Measurements from ENCODE around the gene NELL2.

The NELL2 gene

GRCh38 chr12:44885902-44886301 is 9.8 kb upstream of the NELL2 start:
- TF ChIP-seq, protein P1, sequence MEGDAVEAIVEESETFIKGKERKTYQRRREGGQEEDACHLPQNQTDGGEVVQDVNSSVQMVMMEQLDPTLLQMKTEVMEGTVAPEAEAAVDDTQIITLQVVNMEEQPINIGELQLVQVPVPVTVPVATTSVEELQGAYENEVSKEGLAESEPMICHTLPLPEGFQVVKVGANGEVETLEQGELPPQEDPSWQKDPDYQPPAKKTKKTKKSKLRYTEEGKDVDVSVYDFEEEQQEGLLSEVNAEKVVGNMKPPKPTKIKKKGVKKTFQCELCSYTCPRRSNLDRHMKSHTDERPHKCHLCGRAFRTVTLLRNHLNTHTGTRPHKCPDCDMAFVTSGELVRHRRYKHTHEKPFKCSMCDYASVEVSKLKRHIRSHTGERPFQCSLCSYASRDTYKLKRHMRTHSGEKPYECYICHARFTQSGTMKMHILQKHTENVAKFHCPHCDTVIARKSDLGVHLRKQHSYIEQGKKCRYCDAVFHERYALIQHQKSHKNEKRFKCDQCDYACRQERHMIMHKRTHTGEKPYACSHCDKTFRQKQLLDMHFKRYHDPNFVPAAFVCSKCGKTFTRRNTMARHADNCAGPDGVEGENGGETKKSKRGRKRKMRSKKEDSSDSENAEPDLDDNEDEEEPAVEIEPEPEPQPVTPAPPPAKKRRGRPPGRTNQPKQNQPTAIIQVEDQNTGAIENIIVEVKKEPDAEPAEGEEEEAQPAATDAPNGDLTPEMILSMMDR (IDR thresholded peaks at IDR 0.05; ENCODE audit: low read depth, low read length) = no peak
- no peak overlapping the region for H3K4me3 ChIP-seq (ENCODE audit: low read depth, low read length)

GRCh38 chr12:44881197-44881596 is 5.1 kb upstream of the NELL2 start:
- TF ChIP-seq, protein P1 (IDR thresholded peaks at IDR 0.05; ENCODE audit: low read depth, low read length) = no peak
- H3K4me3 ChIP-seq (ENCODE audit: low read depth, low read length) = no peak overlapping the region

GRCh38 chr12:44876544-44877410 is 662 bp upstream of the NELL2 start:
- peak overlapping the region; percentile 51 for H3K4me3 ChIP-seq (ENCODE audit: low read depth, low read length)
- TF ChIP-seq, protein P1 (IDR thresholded peaks at IDR 0.05; ENCODE audit: low read depth, low read length) = no peak

- TF ChIP-seq, protein P1 (IDR thresholded peaks at IDR 0.05; ENCODE audit: low read depth, low read length) = no peak
- peak overlapping the region; percentile 51 for H3K4me3 ChIP-seq (ENCODE audit: low read depth, low read length)
These were observed 630 bp downstream of the NELL2 start for GRCh38 chr12:44875417-44875953.

- TF ChIP-seq, protein P1 (IDR thresholded peaks at IDR 0.05; ENCODE audit: low read depth, low read length) = no peak
- peak overlapping the region; percentile 51 for H3K4me3 ChIP-seq (ENCODE audit: low read depth, low read length)
These were observed 1.1 kb downstream of the NELL2 start for GRCh38 chr12:44874981-44875416.

DNA sequence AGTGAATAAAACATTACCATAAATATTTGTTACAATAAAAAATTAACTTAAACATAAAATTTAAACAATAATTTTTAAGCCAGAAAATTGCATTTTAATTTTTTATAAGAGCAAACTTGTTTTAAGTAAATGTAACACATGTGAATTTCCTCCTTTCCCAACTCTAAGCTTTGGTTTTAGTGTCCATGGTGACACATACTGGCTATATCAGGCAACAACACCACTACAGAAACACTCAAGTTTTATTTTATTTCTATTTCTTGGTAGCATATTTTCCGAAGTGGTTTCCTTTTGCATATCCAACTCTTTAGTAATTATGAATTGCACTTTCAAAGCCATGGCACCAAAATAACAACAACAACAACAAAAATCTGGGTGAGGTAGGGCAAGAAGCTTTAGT is 2.2 kb downstream of the NELL2 start:
- TF ChIP-seq, protein P1 (IDR thresholded peaks at IDR 0.05; ENCODE audit: low read depth, low read length) = no peak
- no peak overlapping the region for H3K4me3 ChIP-seq (ENCODE audit: low read depth, low read length)

DNA sequence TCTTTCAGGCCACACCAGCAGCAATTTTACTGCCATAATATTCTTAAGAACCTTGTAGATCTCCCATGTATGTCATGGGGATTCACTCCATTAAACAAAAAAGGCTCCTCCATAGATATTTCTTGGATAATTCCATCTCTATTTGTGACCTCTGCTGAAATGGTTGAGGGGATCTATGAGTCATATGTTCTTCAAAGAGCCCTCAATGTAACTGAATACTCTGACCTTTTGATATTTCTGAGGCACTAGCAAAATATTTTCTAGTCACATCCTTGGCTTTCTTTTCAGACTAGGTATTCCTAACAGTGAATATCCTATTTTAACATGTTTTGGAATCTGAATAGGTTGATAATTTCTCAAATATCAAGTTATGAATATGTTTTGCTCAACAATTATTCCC is 6.6 kb downstream of the NELL2 start:
- H3K4me3 ChIP-seq (ENCODE audit: low read depth, low read length) = no peak overlapping the region
- TF ChIP-seq, protein P1 (IDR thresholded peaks at IDR 0.05; ENCODE audit: low read depth, low read length) = no peak
